Measurements from ENCODE around the gene ZSWIM3. TPM values are rescaled to one million over a fixed set of nuclear protein-coding genes. Genes with fewer than 3 reads are reported as not detected.

The ZSWIM3 gene
- total and polyA plus RNA-seq, 2 of the 8 experiments (the other 6 are each of a cell fraction or from before 2014, with no cell fraction given) = 5.5 to 6.9 TPM

DNA sequence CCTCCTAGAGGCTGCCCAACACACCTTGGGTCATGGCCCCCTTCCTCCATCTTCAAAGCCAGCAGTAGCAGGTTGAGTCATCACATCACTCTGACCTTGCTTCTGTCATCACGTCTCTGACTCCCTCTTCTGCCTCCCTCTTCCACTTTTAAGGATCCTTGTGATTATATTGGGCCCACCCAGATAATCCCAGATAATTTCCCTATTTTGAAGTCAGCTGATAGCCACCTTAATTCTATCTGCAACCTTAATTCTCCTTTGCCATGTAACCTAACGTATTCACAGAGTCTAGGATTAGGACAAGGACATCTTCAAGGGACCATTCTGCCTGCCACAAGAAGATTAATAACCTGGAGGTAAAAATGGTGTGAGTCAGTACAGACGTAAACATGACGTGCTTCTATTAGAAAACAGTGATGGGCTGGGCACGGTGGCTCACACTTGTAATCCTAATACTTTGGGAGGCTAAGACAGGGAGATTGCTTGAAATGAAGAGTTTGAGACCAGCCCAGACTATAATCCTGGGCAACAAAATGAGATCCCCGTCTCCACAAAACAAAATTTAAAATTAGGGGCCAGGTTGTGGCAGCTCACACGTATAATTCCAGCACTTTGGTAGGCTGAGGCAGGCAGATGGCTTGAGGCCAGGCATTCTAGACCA, 3.3 kb downstream of the ZSWIM3 start:
- H3K79me2 ChIP-seq (ENCODE audit: control insufficient read depth in 1 of 2, insufficient read depth in 2 of 2, low read length in 2 of 2) = peaks cover 0 to 15% of the 10 kb centered on the region in 2 experiments; a peak in 1 of 4 replicates
- H3K56ac ChIP-seq (replicated peaks; ENCODE audit: insufficient read length, low read depth, low read length) = no peak overlapping the region
- no peak overlapping the region for H2BK120ac ChIP-seq (replicated peaks; ENCODE audit: low read depth, low read length)
- H3K23me2 ChIP-seq (ENCODE audit: low read depth, low read length) = peaks cover 8% of the 10 kb centered on the region; the same call in 1 of the 2 replicates
- H3K4me2 ChIP-seq (ENCODE audit: insufficient read depth in 1 of 2, low read depth in 2 of 2, low read length in 2 of 2) = no peak overlapping the region
- no peak overlapping the region for H4K5ac ChIP-seq (ENCODE audit: insufficient read length, low read depth, low read length)
- H3K4ac ChIP-seq (replicated peaks; ENCODE audit: insufficient read length, low read depth, low read length) = no peak overlapping the region
- no peaks in the 10 kb centered on the region; a peak in 1 of 8 replicates for H3K36me3 ChIP-seq (ENCODE audit: control insufficient read depth in 2 of 4, insufficient read depth in 4 of 4, low read length in 3 of 4)
- H2BK12ac ChIP-seq (ENCODE audit: low read depth, low read length) = no peak overlapping the region
- no peaks in the 10 kb centered on the region for H3K9me3 ChIP-seq (ENCODE audit: insufficient read depth in 2 of 2, low read depth in 1 of 2, low read length in 1 of 2)
- no peak overlapping the region for H2BK15ac ChIP-seq (ENCODE audit: low read length)
- no peak overlapping the region for H3K14ac ChIP-seq (ENCODE audit: insufficient read length)
- no peak overlapping the region for H4K91ac ChIP-seq (replicated peaks; ENCODE audit: insufficient read length, low read length)
- H3K9ac ChIP-seq (replicated peaks in 1 of 4; ENCODE audit: extremely low read depth in 1 of 4, low read depth in 3 of 4, low read length in 3 of 4) = no peak overlapping the region
- ChIA-PET CTCF (ENCODE audit: partially characterized antibody) (interaction anchor here (0.6 to 1.2 kb wide), 3 partner anchors 37 to 110 kb away, joined by 3 to 4 read pairs (median 3); no protein-coding TSS in a partner anchor), POLR2A (ENCODE audit: partially characterized antibody) (interaction anchor here (1.1 to 1.2 kb wide), 3 partner anchors 21 to 50 kb away, joined by 3 to 9 read pairs (median 3); partner anchors contain the start of gene ZSWIM1)
- no peak overlapping the region for H4K8ac ChIP-seq (ENCODE audit: extremely low read depth, insufficient read depth, low read length)
- no peaks in the 10 kb centered on the region for H4K20me1 ChIP-seq (replicated peaks in 1 of 2; ENCODE audit: control insufficient read depth in 1 of 2, insufficient read depth in 2 of 2, low read length in 2 of 2)
- peaks cover 0 to 6% (median 1%) of the 10 kb centered on the region in 4 experiments; a peak in 4 of 7 replicates for H3K4me1 ChIP-seq (replicated peaks in 1 of 4; ENCODE audit: control insufficient read depth in 3 of 4, insufficient read depth in 4 of 4, low read length in 3 of 4)
- no peak overlapping the region for H2BK20ac ChIP-seq (ENCODE audit: low read length)
- H2BK5ac ChIP-seq (ENCODE audit: low read depth, low read length) = no peak overlapping the region
- no peaks in the 10 kb centered on the region for H3K27me3 ChIP-seq (replicated peaks in 1 of 4; ENCODE audit: control insufficient read depth in 3 of 4, extremely low read depth in 1 of 4, insufficient read depth in 3 of 4, low read length in 3 of 4)
- no peak overlapping the region for H3K4me3 ChIP-seq (ENCODE audit: extremely low read depth in 1 of 4, insufficient read depth in 2 of 4, low read depth in 3 of 4, low read length in 4 of 4)
- WGBS, 2 experiments (ENCODE audit: extremely low coverage in 1 of 2, insufficient coverage in 1 of 2, insufficient read length in 1 of 2, insufficient replicate concordance in 2 of 2, low coverage in 1 of 2, low lambda C conversion rate in 2 of 2, missing lambda C conversion rate in 1 of 2) = 87% methylated on average over 7 of the region's 7 CpGs; no CpG with 5 or more reads in 1 of the 2 experiments
- no peak overlapping the region for H2AFZ ChIP-seq (ENCODE audit: low read length)
- H2AK5ac ChIP-seq (ENCODE audit: low read depth, low read length) = 0 out of 2 replicates have a peak overlapping the region, but pooled peaks have one; percentile 32
- no peak overlapping the region for H3K27ac ChIP-seq (ENCODE audit: low read depth, low read length)
- no peak overlapping the region for H3K23ac ChIP-seq (ENCODE audit: insufficient read length)
- DNase-seq (ENCODE audit: low read depth in 1 of 2, low spot score in 2 of 2) (no peak), FAIRE-seq (no peak)
- no peak overlapping the region for H3K18ac ChIP-seq (ENCODE audit: extremely low read depth, low read length)
- H3K79me1 ChIP-seq (ENCODE audit: low read depth, low read length) = no peaks in the 10 kb centered on the region; the same call in 1 of the 2 replicates
- TF ChIP-seq SUZ12 (IDR thresholded peaks at IDR 0.05; ENCODE audit: low read length) (no peak), ZNF274 (IDR thresholded peaks at IDR 0.05; ENCODE audit: borderline replicate concordance, extremely low read depth, low read length) (no peak), MAFK (IDR thresholded peaks at IDR 0.05; ENCODE audit: low read depth, low read length) (no peak), CHD2 (IDR thresholded peaks at IDR 0.05; ENCODE audit: low read length) (no peak), POLR2A (IDR thresholded peaks at IDR 0.05; ENCODE audit: control extremely low read depth in 1 of 2, low read depth in 2 of 2, low read length in 2 of 2) (no peak)
